GM23248 (cell line): ENCODE data around the gene HUS1B.

Experiments
- EZH2 ChIP-seq: fragments of 200-600 bp; sonication (generic); IDR thresholded peaks from 2 replicates; pipeline ENCODE4 v1.6.1; 2018; ENCODE audit warnings: antibody characterized with exemption, mild to moderate bottlenecking; ENCODE audit not compliant: insufficient read depth, poor library complexity, severe bottlenecking
- EZH2phosphoT487 ChIP-seq: fragments of 200-600 bp; sonication (generic); IDR thresholded peaks from 2 replicates; pipeline ENCODE4 v1.6.1; 2018; ENCODE audit warnings: antibody characterized with exemption, moderate library complexity, mild to moderate bottlenecking, low read depth; ENCODE audit not compliant: insufficient read depth

GRCh38 chr6:683742-684440, 27.0 kb upstream of the HUS1B start:
- TF ChIP-seq EZH2 (no peak), EZH2phosphoT487 (no peak)
